AG04450 (cell line): ENCODE data around the gene FOXD4L6. TPM values are rescaled to one million over a fixed set of nuclear protein-coding genes. Genes with fewer than 3 reads are reported as not detected.
"Not testable (repeated sequence)": the region's sequence is repeated elsewhere in the genome, so short reads cannot be mapped to it uniquely, and the experiment has no call there.

Experiments used
- CTCF ChIA-PET: fragments of 300-600, 350-600 bp; formaldehyde crosslinking; extraction: SDS; loops from one replicate; lab custom pipeline; 2022; ENCODE audit warnings: antibody characterized with exemption, inconsistent platforms; lab: Charles Lee
- POLR2A ChIA-PET: fragments of 350-600 bp; formaldehyde crosslinking; extraction: SDS; loops from one replicate; lab custom pipeline; 2021; ENCODE audit warnings: antibody characterized with exemption, inconsistent platforms; lab: Yijun Ruan, JAX
- DNase-seq: peaks from one replicate; pipeline ENCODE4 v3.0.0-alpha.2; 2011; ENCODE audit warnings: low read depth, low spot score
- H3K27ac ChIP-seq: one replicate; pipeline ENCODE4 v1.5.1; 2012; ENCODE audit warnings: low read depth, low read length, control low read depth
- H3K27me3 ChIP-seq: one replicate; pipeline ENCODE4 v1.6.0; 2012; ENCODE audit warnings: low read length; ENCODE audit not compliant: control insufficient read depth, insufficient read depth
- H3K4me3 ChIP-seq: 2 replicates; pipeline ENCODE4 v1.5.1; 2011; ENCODE audit warnings: mild to moderate bottlenecking, low read depth, low read length, control low read depth
- H3K9me3 ChIP-seq: 2 replicates; pipeline ENCODE4 v1.5.1; 2012; ENCODE audit warnings: low read length; ENCODE audit not compliant: control insufficient read depth, insufficient read depth
- polyA plus RNA-seq: library from polyadenylated mRNA; depleted of rRNA; stranded (reverse); fragments of >200 nt; gene quantifications from 2 replicates; pipeline ENCODE4 v1.2.3, GENCODE V29; 2011
- TF ChIP-seq, protein P1 (sequence below): IDR thresholded peaks from 2 replicates; pipeline ENCODE4 v1.5.1; 2011; ENCODE audit warnings: low read depth, low read length, control low read depth, inconsistent platforms

FOXD4L6 gene
- polyA plus RNA-seq, 1 experiment, result not detected

DNA sequence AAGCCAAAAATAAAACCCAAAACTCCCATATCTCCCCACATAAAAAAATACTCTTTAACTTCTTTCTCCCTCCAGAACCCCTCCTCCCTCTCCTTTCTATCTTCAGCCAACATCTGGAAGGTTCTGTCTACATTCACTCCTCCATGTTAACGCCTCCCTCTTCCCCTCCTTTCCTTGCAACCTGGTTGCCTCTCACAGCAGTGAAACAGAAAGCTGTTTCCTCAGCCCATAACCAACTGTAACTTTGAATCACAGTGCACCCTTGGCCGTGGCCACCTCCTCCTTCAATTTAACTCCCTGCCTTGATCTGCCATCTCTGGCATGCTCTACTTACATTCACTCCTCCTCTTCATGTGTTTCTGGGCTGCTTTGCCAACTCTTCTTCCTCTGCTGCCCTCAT is 33.4 kb downstream of the FOXD4L6 start:
- POLR2A ChIA-PET, CTCF ChIA-PET: not testable (repeated sequence)

GRCh38 chr9:41094010-41094773 is 34.3 kb downstream of the FOXD4L6 start:
- H3K9me3 ChIP-seq, H3K27ac ChIP-seq, DNase-seq, H3K27me3 ChIP-seq, POLR2A ChIA-PET, H3K4me3 ChIP-seq, CTCF ChIA-PET: not testable (repeated sequence)

More for the DNA sequence above, 33.4 kb downstream of the FOXD4L6 start:
- not testable (repeated sequence) for H3K4me3 ChIP-seq, DNase-seq, H3K9me3 ChIP-seq, H3K27me3 ChIP-seq, H3K27ac ChIP-seq

DNA sequence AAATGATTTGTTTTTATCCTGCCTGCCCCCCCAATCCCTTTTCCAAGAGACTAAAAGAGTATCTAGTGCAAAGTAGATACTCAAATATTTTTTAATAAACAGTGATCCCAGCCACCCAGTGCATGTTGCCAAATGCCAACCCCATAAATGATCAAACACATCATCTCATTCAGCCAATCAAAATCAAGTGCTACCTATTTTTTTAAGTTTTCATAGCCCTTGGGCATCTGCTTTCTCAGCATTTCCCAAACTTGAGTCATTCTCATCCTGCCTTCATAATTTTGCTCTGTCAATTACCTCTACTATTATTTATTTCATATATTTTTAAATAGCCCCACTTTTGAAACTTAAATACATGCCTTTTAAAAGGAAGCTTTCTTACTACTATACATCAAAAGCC is 37.6 kb downstream of the FOXD4L6 start:
- H3K27ac ChIP-seq, H3K9me3 ChIP-seq, CTCF ChIA-PET, POLR2A ChIA-PET, H3K4me3 ChIP-seq, DNase-seq, H3K27me3 ChIP-seq: not testable (repeated sequence)

DNA sequence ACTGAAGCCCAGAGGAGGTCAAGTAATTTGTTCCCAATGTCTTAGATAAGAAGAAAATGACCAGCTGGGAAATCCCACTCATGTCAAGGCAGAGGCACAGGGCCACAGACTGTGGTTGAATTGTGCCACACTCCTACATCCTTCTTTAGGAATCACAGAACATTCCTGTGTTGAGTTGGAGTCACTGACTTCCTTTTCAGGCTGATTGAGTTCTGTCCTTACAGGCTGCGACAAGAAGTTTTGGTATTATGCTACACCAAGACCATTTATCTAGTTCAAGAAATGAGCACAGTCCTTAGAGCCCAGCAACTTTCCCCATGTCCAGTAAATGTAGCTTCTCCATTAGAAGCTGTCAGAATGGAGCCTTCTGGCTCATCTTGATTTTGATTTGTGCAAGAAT is 38.1 kb downstream of the FOXD4L6 start:
- H3K27ac ChIP-seq, DNase-seq, POLR2A ChIA-PET, H3K27me3 ChIP-seq, H3K9me3 ChIP-seq, CTCF ChIA-PET, H3K4me3 ChIP-seq: not testable (repeated sequence)

- POLR2A ChIA-PET, H3K4me3 ChIP-seq, H3K27ac ChIP-seq, H3K9me3 ChIP-seq, DNase-seq, H3K27me3 ChIP-seq: not testable (repeated sequence)
- CTCF ChIA-PET, result interaction anchor here (2.1 kb wide), 1 partner anchor 97 kb away, joined by 13 read pairs; no protein-coding TSS in a partner anchor
- TF ChIP-seq, protein P1, sequence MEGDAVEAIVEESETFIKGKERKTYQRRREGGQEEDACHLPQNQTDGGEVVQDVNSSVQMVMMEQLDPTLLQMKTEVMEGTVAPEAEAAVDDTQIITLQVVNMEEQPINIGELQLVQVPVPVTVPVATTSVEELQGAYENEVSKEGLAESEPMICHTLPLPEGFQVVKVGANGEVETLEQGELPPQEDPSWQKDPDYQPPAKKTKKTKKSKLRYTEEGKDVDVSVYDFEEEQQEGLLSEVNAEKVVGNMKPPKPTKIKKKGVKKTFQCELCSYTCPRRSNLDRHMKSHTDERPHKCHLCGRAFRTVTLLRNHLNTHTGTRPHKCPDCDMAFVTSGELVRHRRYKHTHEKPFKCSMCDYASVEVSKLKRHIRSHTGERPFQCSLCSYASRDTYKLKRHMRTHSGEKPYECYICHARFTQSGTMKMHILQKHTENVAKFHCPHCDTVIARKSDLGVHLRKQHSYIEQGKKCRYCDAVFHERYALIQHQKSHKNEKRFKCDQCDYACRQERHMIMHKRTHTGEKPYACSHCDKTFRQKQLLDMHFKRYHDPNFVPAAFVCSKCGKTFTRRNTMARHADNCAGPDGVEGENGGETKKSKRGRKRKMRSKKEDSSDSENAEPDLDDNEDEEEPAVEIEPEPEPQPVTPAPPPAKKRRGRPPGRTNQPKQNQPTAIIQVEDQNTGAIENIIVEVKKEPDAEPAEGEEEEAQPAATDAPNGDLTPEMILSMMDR, result peak; percentile 31
Observed at GRCh38 chr9:41088450-41089059, 39.9 kb downstream of the FOXD4L6 start.

DNA sequence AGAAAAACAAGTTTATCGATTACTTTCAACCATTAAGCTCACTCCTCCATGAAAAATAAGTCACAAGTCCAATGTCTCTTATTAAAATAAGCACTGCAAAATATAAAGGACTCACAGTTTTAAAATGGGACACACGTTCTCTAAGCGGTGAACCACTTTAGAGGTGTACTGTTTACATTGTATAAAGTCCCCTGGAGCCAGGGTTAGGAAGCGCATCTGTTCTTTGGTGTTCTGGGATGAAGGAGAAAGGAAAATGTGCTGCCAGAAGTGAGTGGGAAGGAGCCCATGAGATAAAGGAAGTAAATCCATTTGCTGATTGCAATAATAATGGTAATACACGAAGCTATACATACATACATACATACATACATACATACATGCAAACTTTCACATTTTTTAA is 40.6 kb downstream of the FOXD4L6 start:
- H3K27me3 ChIP-seq, H3K9me3 ChIP-seq, POLR2A ChIA-PET, H3K4me3 ChIP-seq, H3K27ac ChIP-seq, DNase-seq: not testable (repeated sequence)
- CTCF ChIA-PET, result interaction anchor here (0.6 to 2.1 kb wide), 2 partner anchors 96 to 330 kb away, joined by 3 to 13 read pairs; no protein-coding TSS in a partner anchor

- H3K27me3 ChIP-seq, H3K9me3 ChIP-seq, H3K4me3 ChIP-seq, DNase-seq, H3K27ac ChIP-seq, POLR2A ChIA-PET: not testable (repeated sequence)
- CTCF ChIA-PET, result interaction anchor here (0.6 to 2.1 kb wide), 2 partner anchors 95 to 329 kb away, joined by 3 to 13 read pairs; no protein-coding TSS in a partner anchor
Observed at GRCh38 chr9:41087157-41087780, 41.2 kb downstream of the FOXD4L6 start.

GRCh38 chr9:41086685-41087084 is 41.8 kb downstream of the FOXD4L6 start:
- H3K27ac ChIP-seq, DNase-seq, H3K27me3 ChIP-seq, H3K4me3 ChIP-seq, POLR2A ChIA-PET, H3K9me3 ChIP-seq: not testable (repeated sequence)
- CTCF ChIA-PET, result interaction anchor here (2.1 kb wide), 1 partner anchor 95 kb away, joined by 13 read pairs; no protein-coding TSS in a partner anchor

DNA sequence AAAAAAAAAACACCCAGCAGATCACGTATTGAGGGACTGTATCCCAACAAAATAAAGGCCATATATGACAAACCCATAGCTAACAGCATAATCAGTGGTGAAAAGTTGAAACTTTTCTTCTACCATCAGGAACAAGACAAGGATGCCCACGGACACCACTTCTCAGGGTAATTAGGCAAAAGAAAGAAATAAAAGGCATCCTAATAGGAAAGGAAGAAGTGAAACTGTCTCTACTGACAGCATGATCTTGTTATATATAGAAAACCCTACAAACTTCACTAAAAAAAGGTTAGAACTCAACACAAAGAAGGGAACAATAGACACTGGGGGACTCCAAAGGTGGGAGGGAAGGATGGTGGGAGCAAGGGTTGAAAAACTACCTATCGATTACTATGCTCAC is 42.3 kb downstream of the FOXD4L6 start:
- H3K27me3 ChIP-seq, DNase-seq, H3K27ac ChIP-seq, H3K4me3 ChIP-seq, CTCF ChIA-PET, POLR2A ChIA-PET, H3K9me3 ChIP-seq: not testable (repeated sequence)

DNA sequence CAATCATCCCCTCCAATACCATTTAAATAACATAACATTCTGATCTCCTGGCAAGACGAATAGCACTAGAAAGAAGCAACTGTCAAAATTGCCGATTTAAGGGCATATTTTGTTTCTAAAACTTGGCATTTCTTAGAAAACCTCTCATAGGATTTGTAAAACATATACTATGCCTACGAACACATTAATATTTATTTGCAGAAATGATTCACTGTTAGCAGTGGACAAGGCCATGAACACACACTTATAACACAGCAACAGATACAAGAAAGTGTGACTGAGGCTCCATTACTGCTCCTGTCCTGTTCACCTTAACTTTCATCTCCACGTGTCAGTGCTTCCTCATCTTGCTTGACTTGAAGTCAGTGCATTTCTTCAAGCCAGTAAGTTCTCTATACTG is 46.1 kb downstream of the FOXD4L6 start:
- H3K4me3 ChIP-seq, POLR2A ChIA-PET, CTCF ChIA-PET, H3K27me3 ChIP-seq, H3K27ac ChIP-seq, H3K9me3 ChIP-seq, DNase-seq: not testable (repeated sequence)

- H3K27ac ChIP-seq, H3K27me3 ChIP-seq, CTCF ChIA-PET, POLR2A ChIA-PET, H3K4me3 ChIP-seq, H3K9me3 ChIP-seq, DNase-seq: not testable (repeated sequence)
Observed at GRCh38 chr9:41079464-41079863, 49.0 kb downstream of the FOXD4L6 start.
